HG03432 (cell line): ENCODE results near the gene PRDM16.

Source experiments
- ATAC-seq: cut with Tn5 transposase; IDR thresholded peaks from one replicate; pipeline ENCODE4 v1.9.1; 2021; ENCODE audit warnings: mild to moderate bottlenecking, moderate library complexity; ENCODE audit not compliant: unreplicated experiment

The PRDM16 gene

DNA sequence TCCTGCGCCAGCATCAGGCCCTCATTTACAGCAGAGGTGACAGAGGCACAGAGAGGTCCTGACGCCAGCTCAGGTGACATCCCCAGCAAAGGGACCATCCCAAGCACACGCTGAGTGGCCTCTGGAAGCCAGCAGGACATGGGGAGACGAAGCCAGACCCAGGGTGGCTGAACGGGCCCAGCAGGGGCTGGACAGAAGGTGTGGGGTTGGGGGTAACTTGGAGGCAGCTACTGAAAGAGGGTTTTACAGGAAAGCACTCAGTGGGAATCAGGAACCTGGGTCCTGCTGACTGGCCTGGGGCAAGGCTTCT is 383.8 kb downstream of the PRDM16 start:
- ATAC-seq: no peak

DNA sequence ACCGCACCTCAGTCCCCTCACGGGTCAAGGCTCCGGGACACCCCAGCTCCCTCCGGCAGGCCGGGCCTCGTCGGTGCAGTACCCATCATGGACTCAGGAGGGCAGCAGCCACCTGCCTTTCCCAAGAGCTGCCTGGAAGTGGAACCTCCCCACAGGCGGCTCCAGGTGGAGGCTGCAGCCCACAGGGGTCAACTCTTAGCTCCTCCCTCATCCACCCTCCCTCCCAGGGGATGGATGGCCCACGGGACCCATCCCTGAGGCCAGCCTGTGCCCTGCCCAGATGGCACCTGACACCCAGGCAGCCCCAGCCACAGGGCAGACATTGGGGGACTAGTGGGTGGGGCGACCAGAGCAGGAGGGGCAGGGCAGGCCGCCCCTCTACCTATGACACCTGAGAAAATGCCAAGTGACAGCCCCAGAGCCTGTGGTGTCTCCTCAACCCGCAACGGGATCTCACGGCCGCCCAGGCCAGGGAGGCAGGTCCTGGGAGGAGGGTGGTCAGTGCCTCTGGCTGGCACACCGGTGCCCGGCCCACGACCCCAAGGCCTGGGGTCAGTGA is 384.3 kb downstream of the PRDM16 start:
- no peak for ATAC-seq

DNA sequence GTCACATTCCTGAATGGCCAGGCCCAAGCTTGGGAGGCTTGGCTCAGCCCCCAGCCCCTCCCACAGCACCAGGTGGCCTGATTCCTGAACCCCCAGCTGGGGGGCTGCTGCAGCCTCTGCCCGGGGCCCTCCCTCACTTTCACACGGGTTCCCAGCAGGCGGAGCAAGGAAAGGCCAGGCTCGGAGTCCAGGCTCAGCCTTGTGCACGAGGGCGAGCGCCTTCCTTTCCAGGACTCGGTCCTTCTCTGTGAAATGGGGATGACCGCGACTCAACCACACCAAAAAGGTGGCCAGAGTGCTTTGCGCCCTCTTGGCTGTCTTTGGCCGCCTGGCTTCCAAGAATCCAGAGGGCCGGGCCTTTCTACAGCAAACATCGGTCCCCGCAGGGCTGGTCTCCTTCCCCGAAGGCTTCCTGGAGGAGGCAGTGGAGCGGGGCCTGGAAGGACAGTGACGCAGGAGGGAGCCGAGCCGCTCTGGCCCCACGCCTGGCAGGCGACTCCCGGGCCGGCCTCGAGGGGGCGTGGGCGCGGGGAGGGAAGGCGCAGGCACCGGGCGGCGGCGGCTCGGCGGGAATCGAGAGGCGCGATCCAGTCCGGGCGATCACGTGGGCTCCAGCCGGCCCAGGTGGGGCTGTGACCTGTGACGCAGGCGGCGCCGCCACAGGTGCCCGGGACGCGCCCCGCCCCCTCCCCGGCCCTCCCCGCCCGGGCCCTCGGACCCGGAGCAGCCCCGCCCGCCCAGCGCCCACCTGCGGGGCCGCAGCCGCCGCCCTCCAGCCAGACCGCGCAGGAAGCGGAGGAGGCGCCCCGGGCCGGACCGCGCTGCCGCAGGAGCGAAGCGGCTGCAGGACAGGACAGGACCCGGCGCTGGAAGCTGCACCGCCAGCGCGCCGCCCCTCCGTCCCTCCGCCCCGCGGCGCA is 385.1 kb downstream of the PRDM16 start, which contains the start of gene ARHGEF16:
TSS of gene ARHGEF16 (plus strand) at position 775 of the 920 bp plus-strand sequence. CDS start 8,420 bp downstream, outside the sequence.
- no peak for ATAC-seq

DNA sequence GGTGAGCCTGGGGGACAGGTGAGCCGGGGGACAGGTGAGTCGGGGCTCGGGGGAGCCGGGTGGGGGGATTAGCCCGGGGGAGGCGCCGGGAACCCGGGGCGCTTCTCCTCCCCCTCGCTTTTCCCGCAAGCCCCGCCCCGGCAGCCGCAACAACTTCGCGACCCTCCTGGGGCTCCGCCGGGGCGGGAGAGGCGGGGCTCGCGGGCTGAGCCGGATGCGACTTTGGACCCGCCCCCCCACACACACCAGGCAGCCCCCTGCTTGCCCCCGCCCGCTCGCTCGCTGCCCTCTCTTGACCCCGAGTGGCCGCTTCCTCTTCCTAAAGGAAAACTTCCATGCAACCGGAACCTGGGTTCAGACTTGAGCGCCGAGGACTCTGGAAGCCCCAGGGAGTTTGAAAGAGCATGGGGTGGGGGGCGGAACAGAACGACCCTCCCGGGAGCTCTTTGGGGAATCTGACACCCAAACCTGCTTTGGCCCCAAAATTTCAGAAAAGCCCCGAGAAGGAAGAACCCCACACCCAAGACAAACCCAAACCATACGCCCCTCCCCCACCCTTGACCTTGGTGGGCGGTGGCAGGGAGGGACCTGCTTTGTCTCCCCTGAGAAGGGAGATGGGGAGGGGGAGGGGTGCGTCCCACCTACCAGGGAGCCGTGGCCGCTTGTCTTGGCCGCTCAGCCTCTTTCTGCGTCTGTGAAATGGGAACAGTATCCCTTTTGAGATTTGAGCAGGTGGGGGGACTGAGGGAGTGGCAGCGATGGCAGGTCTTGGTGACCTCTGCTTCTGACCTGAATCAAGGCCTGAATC is 386.0 kb downstream of the PRDM16 start:
- no peak for ATAC-seq

DNA sequence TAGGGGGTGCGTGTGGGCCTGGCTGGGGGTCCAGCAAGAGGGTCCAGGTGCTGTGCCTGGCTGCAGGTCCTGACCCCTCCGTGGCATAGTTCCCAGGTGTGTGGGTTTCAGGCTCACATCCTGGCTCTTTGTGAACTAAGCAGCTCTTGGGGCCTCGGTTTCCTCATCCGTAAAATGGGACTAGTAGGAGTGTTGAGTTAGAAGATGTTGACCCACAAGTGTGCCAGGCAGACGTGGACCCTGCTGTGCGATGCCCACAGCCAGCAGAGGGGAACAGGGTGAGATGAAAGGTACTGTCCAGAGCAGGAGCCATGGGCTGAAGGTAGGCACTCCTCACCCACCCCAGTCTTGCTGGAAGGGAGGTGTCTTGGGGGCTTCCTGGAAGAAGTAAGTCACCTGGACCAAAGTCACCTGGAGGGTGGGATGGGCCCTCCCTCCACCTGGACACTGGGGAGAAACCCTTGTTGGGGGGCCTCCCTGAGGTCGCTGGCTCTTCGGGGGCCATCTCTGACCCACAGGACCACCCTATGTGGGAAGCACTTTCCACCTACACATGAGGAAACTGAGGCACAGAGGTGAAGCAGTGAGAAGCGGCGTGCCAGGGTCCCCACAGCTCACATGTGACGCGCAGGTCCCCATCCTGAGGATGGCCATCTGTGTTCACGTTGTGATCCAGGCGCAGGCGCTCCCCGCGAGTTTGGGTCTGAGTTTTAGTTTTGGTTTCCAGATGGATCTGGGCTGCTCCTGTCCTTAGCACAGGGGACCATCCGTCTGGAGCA is 386.9 kb downstream of the PRDM16 start:
- no peak for ATAC-seq

DNA sequence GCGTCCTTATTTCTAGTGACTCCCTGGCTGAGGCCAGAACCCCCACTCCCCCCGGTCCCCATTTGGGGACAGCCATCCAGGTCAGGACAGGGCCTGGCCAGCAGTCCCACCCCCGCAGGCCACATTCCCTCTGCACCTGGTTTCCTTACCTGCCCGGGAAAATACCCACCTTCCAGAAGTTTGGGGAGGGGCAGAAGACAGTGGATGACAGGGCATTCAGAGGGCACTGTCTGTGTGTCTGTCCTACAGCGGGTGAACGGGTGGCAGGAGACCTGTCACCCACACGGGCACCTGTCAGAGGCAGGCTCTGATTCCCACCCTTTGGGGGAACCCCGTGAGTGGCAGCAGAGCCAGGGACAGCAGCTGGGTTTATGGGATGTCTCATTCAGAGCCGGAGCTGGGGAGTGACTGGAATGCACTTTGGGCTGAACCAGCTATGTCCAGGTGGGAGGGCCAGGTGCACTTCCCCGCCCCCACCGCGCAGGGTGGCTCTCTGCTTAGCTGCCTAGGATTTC is 387.5 kb downstream of the PRDM16 start:
- ATAC-seq: no peak

DNA sequence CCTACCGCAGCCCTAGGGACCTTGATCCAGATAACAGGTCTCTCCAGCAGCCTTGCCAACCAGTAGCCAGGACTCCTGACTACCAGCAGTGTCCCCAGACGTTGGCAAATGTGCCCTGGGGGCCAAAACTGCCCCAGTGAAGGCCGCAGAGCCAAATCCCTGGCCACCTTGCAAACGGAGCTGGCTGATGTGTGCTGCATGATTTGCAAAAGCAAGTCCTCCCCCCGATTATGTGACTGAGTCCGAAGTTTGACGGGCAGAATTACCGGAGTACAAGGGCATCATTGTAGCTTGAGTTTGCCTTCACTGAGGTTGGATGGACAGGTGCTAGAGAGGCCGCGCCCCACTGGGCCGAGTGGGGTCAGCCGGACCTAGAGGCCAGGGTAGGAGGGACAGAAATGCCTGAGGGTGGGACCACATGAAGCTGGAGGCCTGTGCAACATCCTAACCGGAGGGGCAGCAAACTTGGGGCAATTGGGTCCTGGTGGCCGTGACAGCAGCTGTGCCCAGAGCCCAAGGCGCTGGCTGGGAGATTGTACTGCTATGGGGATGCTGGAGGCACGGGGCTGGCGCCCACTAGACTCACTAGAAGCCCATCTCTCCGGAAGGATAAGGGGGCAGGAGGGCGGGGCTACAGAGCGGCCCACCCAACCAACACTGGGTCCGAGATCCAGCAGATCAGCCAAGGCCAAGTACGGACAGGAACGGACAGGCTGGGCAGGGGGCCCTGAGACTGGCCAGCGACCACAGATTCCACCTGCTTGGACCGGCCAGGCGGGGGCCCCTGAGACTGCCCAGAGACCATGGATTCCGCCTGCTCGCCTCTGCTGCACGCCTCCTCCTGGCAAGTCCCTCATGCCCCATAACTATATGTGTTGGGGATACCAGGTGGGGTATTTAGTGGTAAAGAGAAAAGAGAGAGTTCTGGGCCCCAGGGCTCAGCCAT is 388.2 kb downstream of the PRDM16 start:
- ATAC-seq: no peak

DNA sequence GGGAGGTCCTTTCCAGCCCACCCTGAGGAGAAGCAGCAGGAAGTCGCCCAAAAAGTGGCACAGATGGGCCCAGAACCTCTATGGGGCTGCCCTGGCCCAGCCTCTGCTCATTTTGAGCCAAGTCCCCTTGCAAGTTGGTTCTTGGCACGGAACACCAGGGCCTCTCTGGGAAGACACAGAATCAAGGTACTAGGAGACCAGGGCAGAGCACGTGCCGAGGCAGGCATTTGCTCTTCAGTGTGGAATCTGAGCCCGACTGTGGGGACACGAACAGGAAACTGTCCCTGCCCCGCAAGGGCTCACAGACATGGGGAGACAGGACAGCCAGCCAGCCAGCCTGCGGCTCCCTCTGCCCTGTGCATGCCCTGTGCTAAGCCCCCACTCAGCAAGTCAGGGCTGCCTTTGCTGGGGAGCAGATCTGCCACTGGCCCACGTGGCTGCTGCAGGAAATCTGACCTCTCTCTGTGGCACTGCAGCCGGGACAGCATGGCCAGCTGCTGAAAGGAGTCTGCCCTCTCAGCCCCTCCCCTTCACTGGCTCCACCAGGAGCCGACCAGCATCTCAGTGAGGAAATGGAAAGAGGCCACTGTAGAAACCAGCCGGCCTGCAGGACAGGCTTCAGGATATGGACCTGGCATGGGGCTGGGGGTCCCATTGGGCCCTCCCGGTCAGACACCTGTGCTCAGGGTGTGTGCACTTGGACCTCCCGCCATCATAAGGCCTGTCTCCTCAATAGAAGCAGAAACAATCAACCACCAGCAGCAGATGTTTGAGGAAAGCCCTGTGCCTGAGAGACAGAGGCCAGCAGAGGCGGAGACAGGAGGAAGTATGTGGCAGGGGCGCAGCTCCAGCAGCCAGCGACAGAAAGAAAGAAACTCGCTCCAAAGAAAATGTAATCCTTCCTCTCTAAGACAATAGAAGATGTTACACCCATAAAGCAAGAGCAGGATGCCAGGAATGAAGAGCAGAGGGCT is 389.2 kb downstream of the PRDM16 start:
- ATAC-seq: no peak

DNA sequence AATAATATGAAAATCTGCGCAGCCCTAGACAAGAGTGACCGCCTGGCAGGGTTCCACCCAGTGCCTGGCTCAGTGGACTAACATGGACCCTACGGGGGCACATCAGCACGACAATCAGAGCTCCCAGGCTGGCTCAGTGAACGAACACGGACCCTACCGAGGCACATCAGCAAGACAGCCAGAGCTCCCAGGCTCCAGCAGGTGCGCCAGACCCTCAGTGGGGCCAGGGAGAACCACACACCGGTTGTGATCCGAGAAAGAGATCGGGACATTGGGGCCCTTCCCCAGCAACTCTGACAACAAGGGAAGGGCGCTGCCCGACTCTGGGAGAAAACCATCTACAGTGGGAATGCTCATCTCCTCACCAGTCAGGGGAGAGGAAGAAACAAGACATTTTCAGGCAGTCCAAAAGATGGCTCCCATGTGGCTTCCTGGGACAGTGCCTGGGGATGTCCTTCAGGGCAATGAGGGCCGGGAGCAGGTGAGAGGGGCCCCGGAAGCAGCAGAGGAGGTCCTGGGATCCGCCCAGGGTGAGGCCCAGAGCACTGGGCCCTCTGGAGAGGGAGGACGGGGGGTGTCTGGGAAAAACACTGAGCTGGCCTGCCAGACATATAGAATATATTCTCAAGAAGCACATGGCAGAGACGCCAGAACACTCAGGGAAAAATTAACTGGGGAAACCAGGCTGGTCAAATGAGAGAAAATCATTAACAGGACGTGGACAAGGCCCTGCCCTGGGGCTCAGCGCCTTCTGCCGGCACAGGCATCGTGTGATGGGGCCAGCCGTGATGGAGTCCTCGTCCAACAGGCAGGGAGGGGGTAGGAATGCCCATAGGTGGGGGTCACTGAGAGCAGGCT is 390.3 kb downstream of the PRDM16 start:
- ATAC-seq: no peak

DNA sequence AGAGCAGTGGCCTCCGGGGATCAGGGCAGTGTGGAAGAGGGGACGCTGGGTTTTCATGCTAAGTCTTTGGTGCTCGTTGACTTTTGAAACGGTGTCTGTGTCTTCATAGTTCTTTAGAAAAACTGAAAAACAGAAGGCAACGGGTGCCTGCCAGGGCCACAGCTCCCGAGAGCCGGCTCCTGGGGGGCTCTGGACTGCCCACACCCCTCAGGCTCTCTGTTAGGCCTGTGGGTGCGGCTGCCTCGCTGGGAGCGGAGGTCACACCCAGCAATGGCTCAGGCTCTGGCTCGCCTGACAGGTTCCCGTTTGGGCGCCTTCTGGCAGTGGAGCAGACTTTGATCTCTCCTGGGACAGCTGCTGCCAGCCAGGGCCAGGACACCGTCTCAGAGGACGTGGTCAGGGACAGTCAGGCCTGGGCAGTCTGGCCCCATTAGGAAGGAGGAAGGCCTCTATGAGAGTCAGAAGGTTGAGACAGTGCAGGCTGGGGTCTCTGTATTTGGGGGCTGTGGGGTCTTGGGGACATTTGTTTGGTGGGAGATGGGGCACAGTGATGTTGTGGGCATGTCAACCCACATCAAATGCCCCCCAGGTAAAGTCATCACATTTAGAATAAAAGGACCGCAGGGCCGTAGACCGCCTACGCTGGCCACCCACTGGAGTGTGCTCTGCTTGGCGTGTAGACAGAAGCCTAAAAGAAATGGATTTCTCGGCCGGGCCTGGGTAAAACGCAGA is 391.1 kb downstream of the PRDM16 start:
- ATAC-seq: no peak

DNA sequence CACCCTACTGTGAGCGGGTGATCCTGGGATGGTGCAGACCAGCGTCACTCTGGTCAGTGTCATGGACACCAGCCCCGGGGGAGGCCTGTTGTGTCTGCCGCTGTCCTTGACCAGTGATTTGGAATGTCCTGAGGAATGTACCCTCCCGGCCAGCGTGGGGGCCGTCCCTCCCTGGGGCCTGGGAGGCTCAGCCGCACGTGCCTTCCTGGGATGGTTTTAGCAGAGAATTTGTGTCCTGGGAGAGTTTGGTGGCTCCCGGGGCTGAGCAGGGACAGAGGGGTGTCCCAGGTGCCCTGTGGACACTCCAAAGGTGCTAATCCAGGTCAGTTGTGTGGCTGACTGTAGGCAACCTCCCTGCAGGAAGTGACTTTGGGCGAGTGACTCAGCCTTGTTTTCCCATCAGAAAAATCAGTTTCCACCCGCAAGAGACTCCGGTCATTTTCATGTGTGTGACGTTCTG is 391.7 kb downstream of the PRDM16 start:
- ATAC-seq: no peak

DNA sequence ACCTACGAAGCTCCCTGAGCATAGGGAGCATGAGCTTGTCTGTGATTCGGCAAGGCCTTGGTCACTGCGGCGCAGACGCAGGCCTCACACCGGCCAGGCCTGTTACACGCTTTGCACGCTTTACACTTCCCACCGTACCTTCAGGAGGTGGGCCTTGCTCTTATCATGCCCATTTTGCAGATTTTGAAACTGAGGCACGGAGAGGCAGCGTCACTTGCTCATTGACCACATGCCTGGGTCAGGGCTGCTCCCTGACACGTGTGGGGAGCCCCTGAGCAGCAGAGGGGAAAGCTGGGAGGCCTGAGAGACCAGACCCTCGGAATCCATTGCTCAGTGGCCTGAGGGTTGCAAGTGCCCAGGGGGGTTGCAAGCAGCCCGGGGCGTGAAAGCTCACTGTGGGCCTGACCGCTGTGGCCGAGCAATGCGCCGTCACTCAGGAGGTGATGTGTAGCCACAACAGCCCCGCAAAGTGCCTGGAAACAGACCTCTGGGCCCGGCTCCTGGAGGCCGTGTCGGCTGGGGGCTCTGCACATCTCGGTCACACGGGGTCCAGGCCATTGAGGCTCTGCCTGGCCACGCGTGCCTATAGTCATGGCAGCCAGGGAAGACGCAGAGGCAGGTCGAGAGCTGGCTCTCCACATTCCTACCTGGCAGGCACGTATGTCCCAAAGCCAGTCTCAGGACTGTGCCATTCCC is 392.4 kb downstream of the PRDM16 start:
- ATAC-seq: no peak

DNA sequence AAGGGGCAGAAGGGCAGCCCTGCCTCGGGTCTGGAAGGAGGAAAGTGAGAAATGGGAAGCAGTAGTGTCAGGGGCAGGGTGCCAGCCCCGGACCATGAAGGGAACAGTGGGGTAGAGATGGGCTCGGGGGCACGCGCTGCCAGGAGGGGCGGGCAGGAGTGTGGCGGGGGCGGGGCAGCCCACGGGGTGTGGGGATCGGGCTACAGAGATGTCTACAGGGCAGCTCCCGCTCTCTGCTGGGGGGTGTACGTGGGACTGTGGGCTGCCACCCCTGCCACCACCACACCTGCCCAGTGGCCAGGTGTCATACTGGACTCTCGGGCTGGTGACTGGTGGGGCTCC is 392.9 kb downstream of the PRDM16 start:
- no peak for ATAC-seq

DNA sequence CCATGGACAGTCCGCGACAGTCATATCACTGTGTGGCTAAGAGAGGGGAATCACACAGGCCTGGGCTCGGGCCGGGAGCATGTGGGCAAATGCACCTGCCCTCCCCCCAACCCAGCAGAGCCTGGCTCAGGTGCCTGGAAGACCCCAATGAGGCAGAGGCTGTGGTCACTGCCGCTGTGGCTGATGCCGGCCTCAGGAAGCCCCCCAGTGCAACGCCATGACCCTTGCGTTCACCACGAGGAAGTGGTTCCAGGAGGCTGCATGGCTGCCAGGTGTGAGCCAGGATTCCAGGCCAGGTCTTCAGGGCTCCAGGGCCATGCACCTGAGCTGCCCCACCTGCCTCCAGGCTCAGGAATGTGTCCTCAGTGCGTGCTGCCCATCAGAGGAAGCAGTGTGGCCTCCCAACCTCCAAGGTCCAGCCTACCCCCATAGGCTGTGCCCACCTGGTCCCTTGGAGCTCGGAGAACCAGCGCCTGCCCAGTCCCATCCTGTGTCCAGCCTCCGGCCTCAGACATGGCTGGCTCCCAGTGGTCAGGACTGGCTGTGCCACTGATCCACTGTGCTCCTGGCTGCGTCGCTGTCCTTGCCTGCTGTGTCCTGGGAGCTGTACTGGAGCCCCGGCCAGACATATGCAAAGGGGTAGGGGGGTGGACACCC is 393.5 kb downstream of the PRDM16 start:
- ATAC-seq: no peak

DNA sequence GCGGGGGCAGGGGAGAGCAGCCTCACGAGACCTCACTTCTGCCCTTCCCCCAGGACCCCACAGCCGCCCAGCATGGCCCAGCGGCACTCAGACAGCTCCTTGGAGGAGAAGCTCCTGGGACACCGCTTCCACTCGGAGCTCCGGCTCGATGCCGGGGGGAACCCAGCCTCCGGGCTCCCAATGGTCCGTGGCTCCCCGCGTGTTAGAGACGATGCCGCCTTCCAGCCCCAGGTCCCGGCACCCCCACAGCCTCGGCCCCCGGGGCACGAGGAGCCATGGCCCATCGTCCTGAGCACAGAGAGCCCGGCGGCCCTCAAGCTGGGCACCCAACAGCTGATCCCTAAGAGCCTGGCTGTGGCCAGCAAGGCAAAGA is 394.0 kb downstream of the PRDM16 start:
- no peak for ATAC-seq

DNA sequence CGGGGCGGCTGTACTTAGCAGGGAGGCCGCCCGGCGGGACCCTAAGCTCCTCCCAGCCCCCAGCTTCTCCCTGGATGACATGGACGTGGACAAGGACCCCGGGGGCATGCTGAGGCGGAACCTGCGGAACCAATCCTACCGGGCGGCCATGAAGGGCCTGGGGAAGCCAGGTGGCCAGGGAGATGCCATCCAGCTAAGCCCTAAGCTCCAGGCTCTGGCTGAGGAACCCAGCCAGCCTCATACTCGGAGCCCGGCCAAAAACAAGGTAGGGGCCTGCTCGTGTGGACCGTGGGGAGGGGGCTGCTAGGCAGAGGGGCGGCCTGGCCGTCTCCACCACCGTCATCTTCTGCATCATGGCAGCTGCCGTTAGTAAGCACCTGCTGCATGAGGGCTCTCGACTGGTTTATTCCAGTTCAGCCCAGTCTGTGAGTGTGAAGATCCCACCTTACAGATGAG is 394.4 kb downstream of the PRDM16 start:
- ATAC-seq: no peak
